HCT116 (cell line): ENCODE results near the gene RNPS1. TPM values are rescaled to one million over a fixed set of nuclear protein-coding genes. Genes with fewer than 3 reads are reported as not detected.

Experiments used
- ATAC-seq: fragments of 200-7000 bp; cut with Tn5 transposase; 2 replicates; pipeline ENCODE4 v1.9.1; 2020; ENCODE audit warnings: mild to moderate bottlenecking, moderate library complexity
- BruUV-seq: library from RNA; stranded (reverse); fragments of 400-500 nt; replicated peaks from 2 replicates; lab custom pipeline; 2021; lab: Mats Ljungman, UMichigan
- CTCF ChIA-PET: fragments of 300-600 bp; sonication (Branson Sonifier 250); formaldehyde crosslinking; loops from one replicate; lab custom pipeline; 2021; ENCODE audit warnings: antibody characterized with exemption; lab: Charles Lee
- POLR2A ChIA-PET: fragments of 300-600, 350-600 bp; sonication (Branson Sonifier 250); formaldehyde crosslinking; loops from one replicate; lab custom pipeline; 2021; ENCODE audit warnings: antibody characterized with exemption; lab: Charles Lee
- RAD21 ChIA-PET, 2 experiments: fragments of 300-600 bp; sonication (Branson Sonifier 250); formaldehyde crosslinking; loops; one replicate each; lab custom pipeline; 2023; ENCODE audit warnings: low total read pairs in 2 of 2; ENCODE audit not compliant: uncharacterized antibody in 2 of 2, unreplicated experiment in 2 of 2, low non-redundant PET in 1 of 2; lab: Charles Lee
- DNase-seq: peaks from one replicate; pipeline ENCODE4 v3.0.0-alpha.2; 2010; ENCODE audit warnings: low read depth, low spot score
- H2AFZ ChIP-seq: fragments of 200-600 bp; shearing (Covaris generic), sonication (generic); 2 replicates; pipeline ENCODE4 v1.6.1; 2017; ENCODE audit warnings: low read depth, mixed run types, mixed read lengths, antibody characterized with exemption, low read length; ENCODE audit not compliant: poor library complexity, severe bottlenecking
- H3K27ac ChIP-seq: 2 replicates; pipeline ENCODE4 v1.5.1; 2012; ENCODE audit warnings: low read depth, low read length
- H3K27me3 ChIP-seq: fragments of 200-600 bp; sonication (generic); 2 replicates; pipeline ENCODE4 v1.6.1; 2016; ENCODE audit warnings: mixed run types, low read length, mixed read lengths; ENCODE audit not compliant: insufficient read depth
- H3K36me3 ChIP-seq, 2 experiments: fragments of 200-500 bp in 1 of 2; fragments of 200-600 bp in 1 of 2; sonication (Bioruptor generic) in 1 of 2; sonication (generic) in 1 of 2; 2 replicates each; pipeline versions ENCODE4 v1.5.1 to v1.6.1; 2014 to 2016; ENCODE audit warnings: low read length in 2 of 2, inconsistent platforms in 1 of 2, mixed read lengths in 1 of 2, mixed run types in 1 of 2; ENCODE audit not compliant: insufficient read depth in 2 of 2, control insufficient read depth in 1 of 2
- H3K4me1 ChIP-seq, 2 experiments: fragments of 200-600 bp in 1 of 2; sonication (generic) in 1 of 2; 2 replicates each; pipeline versions ENCODE4 v1.5.1 to v1.6.1; 2012 to 2017; ENCODE audit warnings: low read length in 2 of 2, inconsistent platforms in 1 of 2, mild to moderate bottlenecking in 1 of 2, mixed read lengths in 1 of 2, mixed run types in 1 of 2, moderate library complexity in 1 of 2; ENCODE audit not compliant: insufficient read depth in 2 of 2, control insufficient read depth in 1 of 2
- H3K4me2 ChIP-seq: fragments of 200-600 bp; sonication (generic); 2 replicates; pipeline ENCODE4 v1.6.1; 2017; ENCODE audit warnings: mixed run types, low read length, mixed read lengths
- H3K4me3 ChIP-seq, 2 experiments: fragments of 200-600 bp in 1 of 2; sonication (generic) in 1 of 2; replicated peaks in 1 of 2; 2 replicates each; pipeline ENCODE4 v1.5.1; 2011 to 2016; ENCODE audit warnings: low read length in 2 of 2, control low read depth in 1 of 2, low read depth in 1 of 2, mild to moderate bottlenecking in 1 of 2, mixed read lengths in 1 of 2, mixed run types in 1 of 2
- H3K79me2 ChIP-seq: fragments of 200-600 bp; sonication (generic); 2 replicates; pipeline ENCODE4 v1.6.1; 2017; ENCODE audit warnings: mild to moderate bottlenecking, mixed run types, low read length, moderate library complexity, mixed read lengths; ENCODE audit not compliant: insufficient read depth
- H3K9ac ChIP-seq: fragments of 200-600 bp; sonication (generic); 2 replicates; pipeline ENCODE4 v1.6.1; 2016; ENCODE audit warnings: low read length, mixed read lengths
- H3K9me2 ChIP-seq: fragments of 200-600 bp; sonication (generic), shearing (Covaris generic); 2 replicates; pipeline ENCODE4 v1.6.1; 2017; ENCODE audit warnings: mixed run types, mild to moderate bottlenecking, moderate library complexity; ENCODE audit not compliant: insufficient read depth
- H3K9me3 ChIP-seq, 2 experiments: fragments of 200-500 bp in 1 of 2; fragments of 200-600 bp in 1 of 2; sonication (Bioruptor generic) in 1 of 2; sonication (generic) in 1 of 2; 2 replicates each; pipeline ENCODE4 v1.6.1; 2014 to 2017; ENCODE audit warnings: low read length in 2 of 2, mixed read lengths in 2 of 2, inconsistent platforms in 1 of 2, low read depth in 1 of 2, mild to moderate bottlenecking in 1 of 2, mixed run types in 1 of 2, moderate library complexity in 1 of 2; ENCODE audit not compliant: control insufficient read depth in 1 of 2, insufficient read depth in 1 of 2
- H4K20me1 ChIP-seq: fragments of 200-600 bp; sonication (generic), shearing (Covaris generic); 2 replicates; pipeline ENCODE4 v1.6.1; 2017; ENCODE audit warnings: mixed run types, mild to moderate bottlenecking, moderate library complexity; ENCODE audit not compliant: insufficient read depth
- CBX3 ChIP-seq: IDR thresholded peaks from 2 replicates; pipeline ENCODE4 v1.6.1; 2012; ENCODE audit warnings: low read depth
- CEBPB ChIP-seq: IDR thresholded peaks from 2 replicates; pipeline ENCODE4 v1.6.1; 2012; ENCODE audit warnings: low read depth
- CTCF ChIP-seq, 3 experiments: fragments of 200-600 bp in 1 of 3; sonication (generic) in 1 of 3; IDR thresholded peaks in 2 of 3; conservative IDR thresholded peaks in 1 of 3; 2 replicates each; pipeline ENCODE4 v1.5.1; 2012 to 2017; ENCODE audit warnings: low read depth in 2 of 3, low read length in 2 of 3, antibody characterized with exemption in 1 of 3, borderline replicate concordance in 1 of 3, control low read depth in 1 of 3, mild to moderate bottlenecking in 1 of 3, mixed read lengths in 1 of 3, mixed run types in 1 of 3, moderate library complexity in 1 of 3; ENCODE audit not compliant: insufficient read depth in 1 of 3
- EGR1 ChIP-seq: IDR thresholded peaks from 2 replicates; pipeline ENCODE4 v1.6.1; 2012; ENCODE audit warnings: low read depth
- ELF1 ChIP-seq: IDR thresholded peaks from 2 replicates; pipeline ENCODE4 v1.6.1; 2012; ENCODE audit warnings: low read depth, borderline replicate concordance
- EZH2 ChIP-seq: fragments of 200-600 bp; sonication (generic); IDR thresholded peaks from 2 replicates; pipeline ENCODE4 v1.6.1; 2017; ENCODE audit warnings: antibody characterized with exemption, mixed run types
- EZH2phosphoT487 ChIP-seq: fragments of 200-600 bp; IDR thresholded peaks from 2 replicates; pipeline ENCODE4 v1.6.1; 2018; ENCODE audit warnings: antibody characterized with exemption, borderline replicate concordance
- POLR2A ChIP-seq: IDR thresholded peaks from 2 replicates; pipeline ENCODE4 v1.7.0; 2011; ENCODE audit warnings: borderline replicate concordance; ENCODE audit not compliant: insufficient read depth, insufficient read length; ENCODE audit errors: extremely low read depth
- POLR2AphosphoS5 ChIP-seq: IDR thresholded peaks from 2 replicates; pipeline ENCODE4 v1.6.1; 2011; ENCODE audit warnings: mild to moderate bottlenecking, low read depth, low read length, moderate library complexity
- SIN3A ChIP-seq: IDR thresholded peaks from 2 replicates; pipeline ENCODE4 v1.6.1; 2012; ENCODE audit warnings: low read depth
- SP1 ChIP-seq: IDR thresholded peaks from 2 replicates; pipeline ENCODE4 v1.6.1; 2012; ENCODE audit warnings: low read depth
- SRF ChIP-seq: IDR thresholded peaks from 2 replicates; pipeline ENCODE4 v1.6.1; 2012; ENCODE audit warnings: low read depth
- TCF7L2 ChIP-seq: IDR thresholded peaks from 2 replicates; pipeline ENCODE4 v1.7.0; 2011; ENCODE audit warnings: borderline replicate concordance, inconsistent platforms; ENCODE audit not compliant: insufficient read depth, insufficient read length; ENCODE audit errors: extremely low read depth
- ZBTB33 ChIP-seq: IDR thresholded peaks from 2 replicates; pipeline ENCODE4 v1.6.1; 2011; ENCODE audit warnings: mild to moderate bottlenecking, low read length, moderate library complexity; ENCODE audit not compliant: insufficient replicate concordance; ENCODE audit errors: extremely low read depth
- ZFX ChIP-seq: fragments of 450-650 bp; IDR thresholded peaks from 2 replicates; pipeline ENCODE4 v1.6.1; 2017
- intact Hi-C: fragments of 100-400 bp; cut with micrococcal nuclease; formaldehyde crosslinking; loops from 2 replicates; pipeline ENCODE4 v1.10.0; 2022
- total RNA-seq: library from RNA; stranded (reverse); gene quantifications from one replicate; pipeline ENCODE4 v1.2.1, GENCODE V29; 2021; ENCODE audit not compliant: unreplicated experiment
- TF ChIP-seq, protein P1 (sequence below): IDR thresholded peaks from 2 replicates; pipeline ENCODE4 v1.6.1; 2012
- TF ChIP-seq, protein P2 (sequence below): IDR thresholded peaks from 2 replicates; pipeline ENCODE4 v1.6.1; 2012; ENCODE audit warnings: low read depth
- TF ChIP-seq, protein P3 (sequence below): IDR thresholded peaks from 2 replicates; pipeline ENCODE4 v1.6.1; 2012

RNPS1 gene
- total RNA-seq, 1 experiment from 2014 or later: 257 TPM

DNA sequence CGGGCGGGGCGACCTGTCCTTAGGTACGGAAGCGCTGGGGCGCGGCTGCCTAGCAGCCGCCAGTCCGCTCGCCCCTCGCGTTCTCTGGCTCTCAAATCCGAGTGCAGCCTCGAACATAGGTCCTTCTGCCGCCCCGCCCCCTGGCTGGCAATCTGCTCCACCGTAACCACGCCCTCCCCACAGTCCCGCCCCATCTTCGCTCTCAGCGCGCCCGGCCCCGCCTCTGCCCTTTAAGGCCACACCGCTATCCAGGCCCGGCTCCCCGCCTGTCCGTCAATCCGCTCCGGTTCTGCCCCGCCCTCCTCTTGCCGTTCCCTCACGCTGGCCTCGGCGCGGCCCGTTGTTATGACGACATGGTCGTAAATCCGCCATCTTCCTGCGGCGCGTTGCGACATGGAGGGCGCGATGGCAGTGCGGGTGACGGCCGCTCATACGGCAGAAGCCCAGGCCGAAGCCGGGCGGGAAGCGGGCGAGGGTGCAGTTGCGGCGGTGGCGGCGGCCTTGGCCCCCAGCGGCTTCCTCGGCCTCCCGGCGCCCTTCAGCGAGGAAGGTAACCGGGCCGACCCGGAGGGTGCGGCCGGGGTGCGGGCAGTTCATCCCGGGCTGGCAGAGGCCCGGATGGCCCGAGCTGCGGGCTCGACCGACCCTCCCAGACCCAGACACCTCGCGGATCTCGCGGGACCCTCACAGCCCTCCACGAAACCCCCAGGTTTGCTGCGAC lies 44.5 kb downstream of the RNPS1 start, which contains the start of gene E4F1:
TSS of gene E4F1 (plus strand) at position 371 of the 721 bp plus-strand sequence. CDS start at position 394, 23 bp downstream.
- BruUV-seq: no TSS peak
- RAD21 ChIA-PET: interaction anchor here in 1 of 2 experiments (0.7 kb wide), 1 partner anchor 56 kb away, joined by 3 read pairs; no protein-coding TSS in a partner anchor
- no peaks in the 10 kb centered on the region; the same call in 1 of the 2 replicates for H4K20me1 ChIP-seq
- DNase-seq (peak; percentile 99), ATAC-seq (peak; percentile 93)
- peaks cover 0 to under 1% of the 10 kb centered on the region in 2 experiments; a peak in 1 of 4 replicates for H3K36me3 ChIP-seq
- H2AFZ ChIP-seq: no peak within 1 kb of the TSS
- peak within 1 kb of the TSS; percentile 73 to 98 for H3K4me3 ChIP-seq
- H3K9me2 ChIP-seq: no peaks in the 10 kb centered on the region
- intact Hi-C loops: loop anchor here (1.0 to 5.0 kb wide), 2 partner anchors 28 to 71 kb away; partner anchors contain the start of gene ECI1
- CTCF ChIA-PET: interaction anchor here (1.2 kb wide), 1 partner anchor 28 kb away, joined by 4 read pairs; the partner anchor contains the start of gene ECI1
- H3K9ac ChIP-seq: peak within 1 kb of the TSS; percentile 89
- H3K4me1 ChIP-seq: peaks cover 25 to 30% of the 10 kb centered on the region in 2 experiments
- H3K27me3 ChIP-seq: no peaks in the 10 kb centered on the region
- peak within 1 kb of the TSS; percentile 75 for H3K4me2 ChIP-seq
- POLR2A ChIA-PET: interaction anchor here (1.0 to 3.3 kb wide), 2 partner anchors 28 to 29 kb away, joined by 3 to 8 read pairs; partner anchors contain the start of gene ECI1
- H3K27ac ChIP-seq: peak within 1 kb of the TSS; percentile 97
- no peaks in the 10 kb centered on the region for H3K9me3 ChIP-seq
- H3K79me2 ChIP-seq: peaks cover 47% of the 10 kb centered on the region
- TF ChIP-seq POLR2AphosphoS5 (peak; percentile 86), EZH2 (no peak), CEBPB (no peak), EZH2phosphoT487 (no peak), ZBTB33 (peak; percentile 7), CTCF (IDR thresholded peaks at IDR 0.05 in 2 of 3, conservative IDR thresholded peaks at IDR 0.05 in 1 of 3; ENCODE audit: borderline replicate concordance in 1 of 3, insufficient read depth in 1 of 3, low read depth in 2 of 3, low read length in 2 of 3) (no peak), POLR2A (peak; percentile 87), ELF1 (no peak), TCF7L2 (peak; percentile 62), ZFX (peak; percentile 96), SP1 (peak; percentile 77), SIN3A (peak; percentile 82; the same call in 1 of the 2 replicates), SRF (peak; percentile 92), CBX3 (no peak), EGR1 (no peak)
- TF ChIP-seq, protein P1, sequence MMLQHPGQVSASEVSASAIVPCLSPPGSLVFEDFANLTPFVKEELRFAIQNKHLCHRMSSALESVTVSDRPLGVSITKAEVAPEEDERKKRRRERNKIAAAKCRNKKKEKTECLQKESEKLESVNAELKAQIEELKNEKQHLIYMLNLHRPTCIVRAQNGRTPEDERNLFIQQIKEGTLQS: no peak
- TF ChIP-seq, protein P2, sequence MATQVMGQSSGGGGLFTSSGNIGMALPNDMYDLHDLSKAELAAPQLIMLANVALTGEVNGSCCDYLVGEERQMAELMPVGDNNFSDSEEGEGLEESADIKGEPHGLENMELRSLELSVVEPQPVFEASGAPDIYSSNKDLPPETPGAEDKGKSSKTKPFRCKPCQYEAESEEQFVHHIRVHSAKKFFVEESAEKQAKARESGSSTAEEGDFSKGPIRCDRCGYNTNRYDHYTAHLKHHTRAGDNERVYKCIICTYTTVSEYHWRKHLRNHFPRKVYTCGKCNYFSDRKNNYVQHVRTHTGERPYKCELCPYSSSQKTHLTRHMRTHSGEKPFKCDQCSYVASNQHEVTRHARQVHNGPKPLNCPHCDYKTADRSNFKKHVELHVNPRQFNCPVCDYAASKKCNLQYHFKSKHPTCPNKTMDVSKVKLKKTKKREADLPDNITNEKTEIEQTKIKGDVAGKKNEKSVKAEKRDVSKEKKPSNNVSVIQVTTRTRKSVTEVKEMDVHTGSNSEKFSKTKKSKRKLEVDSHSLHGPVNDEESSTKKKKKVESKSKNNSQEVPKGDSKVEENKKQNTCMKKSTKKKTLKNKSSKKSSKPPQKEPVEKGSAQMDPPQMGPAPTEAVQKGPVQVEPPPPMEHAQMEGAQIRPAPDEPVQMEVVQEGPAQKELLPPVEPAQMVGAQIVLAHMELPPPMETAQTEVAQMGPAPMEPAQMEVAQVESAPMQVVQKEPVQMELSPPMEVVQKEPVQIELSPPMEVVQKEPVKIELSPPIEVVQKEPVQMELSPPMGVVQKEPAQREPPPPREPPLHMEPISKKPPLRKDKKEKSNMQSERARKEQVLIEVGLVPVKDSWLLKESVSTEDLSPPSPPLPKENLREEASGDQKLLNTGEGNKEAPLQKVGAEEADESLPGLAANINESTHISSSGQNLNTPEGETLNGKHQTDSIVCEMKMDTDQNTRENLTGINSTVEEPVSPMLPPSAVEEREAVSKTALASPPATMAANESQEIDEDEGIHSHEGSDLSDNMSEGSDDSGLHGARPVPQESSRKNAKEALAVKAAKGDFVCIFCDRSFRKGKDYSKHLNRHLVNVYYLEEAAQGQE: no peak
- TF ChIP-seq, protein P3, sequence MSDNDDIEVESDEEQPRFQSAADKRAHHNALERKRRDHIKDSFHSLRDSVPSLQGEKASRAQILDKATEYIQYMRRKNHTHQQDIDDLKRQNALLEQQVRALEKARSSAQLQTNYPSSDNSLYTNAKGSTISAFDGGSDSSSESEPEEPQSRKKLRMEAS: peak; percentile 92
